Panc1 (cell line): ENCODE data around the gene OTUD3.

Source experiments
- POLR2AphosphoS5 ChIP-seq: IDR thresholded peaks from 2 replicates; pipeline ENCODE4 v1.6.1; 2012; ENCODE audit warnings: mild to moderate bottlenecking, low read depth, low read length, moderate library complexity
- TCF7L2 ChIP-seq: IDR thresholded peaks from 2 replicates; pipeline ENCODE4 v1.6.1; 2011; ENCODE audit warnings: mild to moderate bottlenecking, low read depth, low read length, inconsistent platforms
- TF ChIP-seq, protein P1 (sequence below): fragments of 450-650 bp; IDR thresholded peaks from 2 replicates; pipeline ENCODE4 v1.5.1; 2017; ENCODE audit warnings: mild to moderate bottlenecking
- TF ChIP-seq, protein P2 (sequence below), 2 experiments: IDR thresholded peaks; 2 replicates each; pipeline ENCODE4 v1.6.1; 2011 to 2012; ENCODE audit warnings: low read depth in 2 of 2, control low read depth in 1 of 2, low read length in 1 of 2, mild to moderate bottlenecking in 1 of 2, moderate library complexity in 1 of 2; ENCODE audit not compliant: insufficient read depth in 1 of 2

DNA sequence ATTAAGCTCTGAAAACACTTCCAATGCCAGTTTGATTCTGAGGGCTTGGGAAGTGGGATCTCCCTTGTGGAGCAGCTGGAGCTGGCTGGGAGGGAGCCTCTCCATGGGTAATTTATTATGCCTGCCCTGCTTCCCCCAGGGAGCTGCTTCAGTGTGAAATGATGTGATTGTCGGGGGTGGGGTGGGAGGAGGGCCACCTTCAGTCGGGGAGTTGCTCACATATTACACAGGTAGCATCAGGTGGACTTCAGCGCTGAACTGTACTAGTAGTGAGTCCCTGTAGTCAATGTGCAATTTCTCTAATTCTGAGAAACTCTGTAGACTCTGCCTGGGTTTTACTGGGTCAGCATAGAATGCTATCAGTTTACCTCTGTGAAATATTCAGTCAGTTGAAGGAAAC is 28.5 kb downstream of the OTUD3 start:
- TF ChIP-seq, protein P1, sequence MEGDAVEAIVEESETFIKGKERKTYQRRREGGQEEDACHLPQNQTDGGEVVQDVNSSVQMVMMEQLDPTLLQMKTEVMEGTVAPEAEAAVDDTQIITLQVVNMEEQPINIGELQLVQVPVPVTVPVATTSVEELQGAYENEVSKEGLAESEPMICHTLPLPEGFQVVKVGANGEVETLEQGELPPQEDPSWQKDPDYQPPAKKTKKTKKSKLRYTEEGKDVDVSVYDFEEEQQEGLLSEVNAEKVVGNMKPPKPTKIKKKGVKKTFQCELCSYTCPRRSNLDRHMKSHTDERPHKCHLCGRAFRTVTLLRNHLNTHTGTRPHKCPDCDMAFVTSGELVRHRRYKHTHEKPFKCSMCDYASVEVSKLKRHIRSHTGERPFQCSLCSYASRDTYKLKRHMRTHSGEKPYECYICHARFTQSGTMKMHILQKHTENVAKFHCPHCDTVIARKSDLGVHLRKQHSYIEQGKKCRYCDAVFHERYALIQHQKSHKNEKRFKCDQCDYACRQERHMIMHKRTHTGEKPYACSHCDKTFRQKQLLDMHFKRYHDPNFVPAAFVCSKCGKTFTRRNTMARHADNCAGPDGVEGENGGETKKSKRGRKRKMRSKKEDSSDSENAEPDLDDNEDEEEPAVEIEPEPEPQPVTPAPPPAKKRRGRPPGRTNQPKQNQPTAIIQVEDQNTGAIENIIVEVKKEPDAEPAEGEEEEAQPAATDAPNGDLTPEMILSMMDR: no peak
- no peak for TF ChIP-seq POLR2AphosphoS5
- TF ChIP-seq TCF7L2: no peak
- TF ChIP-seq, protein P2, sequence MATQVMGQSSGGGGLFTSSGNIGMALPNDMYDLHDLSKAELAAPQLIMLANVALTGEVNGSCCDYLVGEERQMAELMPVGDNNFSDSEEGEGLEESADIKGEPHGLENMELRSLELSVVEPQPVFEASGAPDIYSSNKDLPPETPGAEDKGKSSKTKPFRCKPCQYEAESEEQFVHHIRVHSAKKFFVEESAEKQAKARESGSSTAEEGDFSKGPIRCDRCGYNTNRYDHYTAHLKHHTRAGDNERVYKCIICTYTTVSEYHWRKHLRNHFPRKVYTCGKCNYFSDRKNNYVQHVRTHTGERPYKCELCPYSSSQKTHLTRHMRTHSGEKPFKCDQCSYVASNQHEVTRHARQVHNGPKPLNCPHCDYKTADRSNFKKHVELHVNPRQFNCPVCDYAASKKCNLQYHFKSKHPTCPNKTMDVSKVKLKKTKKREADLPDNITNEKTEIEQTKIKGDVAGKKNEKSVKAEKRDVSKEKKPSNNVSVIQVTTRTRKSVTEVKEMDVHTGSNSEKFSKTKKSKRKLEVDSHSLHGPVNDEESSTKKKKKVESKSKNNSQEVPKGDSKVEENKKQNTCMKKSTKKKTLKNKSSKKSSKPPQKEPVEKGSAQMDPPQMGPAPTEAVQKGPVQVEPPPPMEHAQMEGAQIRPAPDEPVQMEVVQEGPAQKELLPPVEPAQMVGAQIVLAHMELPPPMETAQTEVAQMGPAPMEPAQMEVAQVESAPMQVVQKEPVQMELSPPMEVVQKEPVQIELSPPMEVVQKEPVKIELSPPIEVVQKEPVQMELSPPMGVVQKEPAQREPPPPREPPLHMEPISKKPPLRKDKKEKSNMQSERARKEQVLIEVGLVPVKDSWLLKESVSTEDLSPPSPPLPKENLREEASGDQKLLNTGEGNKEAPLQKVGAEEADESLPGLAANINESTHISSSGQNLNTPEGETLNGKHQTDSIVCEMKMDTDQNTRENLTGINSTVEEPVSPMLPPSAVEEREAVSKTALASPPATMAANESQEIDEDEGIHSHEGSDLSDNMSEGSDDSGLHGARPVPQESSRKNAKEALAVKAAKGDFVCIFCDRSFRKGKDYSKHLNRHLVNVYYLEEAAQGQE (IDR thresholded peaks at IDR 0.05; ENCODE audit: insufficient read depth in 1 of 2, low read depth in 2 of 2, low read length in 1 of 2): no peak
